Fibroblast of lung (primary cell): Measurements from ENCODE around the gene CXCL12. TPM values are rescaled to one million over a fixed set of nuclear protein-coding genes. Genes with fewer than 3 reads are reported as not detected.

ENCODE experiments used
- DNase-seq, 2 donors: peaks; one replicate each; pipeline versions ENCODE4 v3.0.0 to v3.0.0-alpha.2; 2010; ENCODE audit warnings: low read depth in 2 of 2
- H2AFZ ChIP-seq: 2 replicates; pipeline ENCODE4 v1.5.1; 2012; ENCODE audit warnings: low read length, control low read depth, inconsistent platforms
- H3K27ac ChIP-seq: 2 replicates; pipeline ENCODE4 v1.5.1; 2011; ENCODE audit warnings: low read length, control low read depth; ENCODE audit not compliant: insufficient read depth
- H3K27me3 ChIP-seq: 2 replicates; pipeline ENCODE4 v1.5.1; 2011; ENCODE audit warnings: mild to moderate bottlenecking, low read length; ENCODE audit not compliant: control insufficient read depth, insufficient read depth
- H3K36me3 ChIP-seq: 2 replicates; pipeline ENCODE4 v1.5.1; 2011; ENCODE audit warnings: low read length; ENCODE audit not compliant: control insufficient read depth, insufficient read depth
- H3K4me1 ChIP-seq: 2 replicates; pipeline ENCODE4 v1.5.1; 2011; ENCODE audit warnings: low read length; ENCODE audit not compliant: control insufficient read depth, insufficient read depth; ENCODE audit errors: extremely low read depth
- H3K4me2 ChIP-seq: 2 replicates; pipeline ENCODE4 v1.5.1; 2011; ENCODE audit warnings: low read length, control low read depth; ENCODE audit not compliant: insufficient read depth; ENCODE audit errors: extremely low read depth
- H3K4me3 ChIP-seq, 4 experiments: fragments of 200-600 bp in 1 of 4; sonication (generic) in 1 of 4; replicated peaks in 1 of 4; 2 replicates each; pipeline ENCODE4 v1.5.1; 2011 to 2016; ENCODE audit warnings: low read length in 4 of 4, low read depth in 3 of 4, mild to moderate bottlenecking in 3 of 4, control low read depth in 2 of 4, inconsistent platforms in 1 of 4, mixed read lengths in 1 of 4; ENCODE audit not compliant: insufficient read depth in 1 of 4; ENCODE audit errors: control extremely low read depth in 1 of 4
- H3K79me2 ChIP-seq: 2 replicates; pipeline ENCODE4 v1.5.1; 2012; ENCODE audit warnings: mild to moderate bottlenecking, low read length, inconsistent platforms; ENCODE audit not compliant: control insufficient read depth, insufficient read depth
- H3K9ac ChIP-seq: 2 replicates; pipeline ENCODE4 v1.5.1; 2011; ENCODE audit warnings: mild to moderate bottlenecking, low read length, control low read depth; ENCODE audit not compliant: insufficient read depth
- H3K9me3 ChIP-seq: 2 replicates; pipeline ENCODE4 v1.5.1; 2012; ENCODE audit warnings: low read depth, low read length; ENCODE audit not compliant: control insufficient read depth, insufficient read depth
- H4K20me1 ChIP-seq: 2 replicates; pipeline ENCODE4 v1.5.1; 2011; ENCODE audit warnings: low read length; ENCODE audit not compliant: control insufficient read depth, insufficient read depth; ENCODE audit errors: extremely low read depth
- EZH2 ChIP-seq: IDR thresholded peaks from 2 replicates; pipeline ENCODE4 v1.5.1; 2012; ENCODE audit warnings: low read length, control low read depth, mild to moderate bottlenecking; ENCODE audit errors: missing control alignments
- polyA plus RNA-seq, 2 donors: library from polyadenylated mRNA; depleted of rRNA in 1 of 2; stranded (reverse) in 1 of 2; unstranded in 1 of 2; fragments of >200 nt; gene quantifications; 2 replicates each; pipeline ENCODE4 v1.2.1, GENCODE V29; 2011 to 2012; ENCODE audit warnings: missing spikeins in 1 of 2
- total RNA-seq: library from RNA; depleted of rRNA; stranded (reverse); fragments of >200 nt; gene quantifications from 2 replicates; pipeline ENCODE4 v1.2.1, GENCODE V29; 2014
- TF ChIP-seq, protein P1 (sequence below), 2 donors: IDR thresholded peaks in 1 of 2; conservative IDR thresholded peaks in 1 of 2; 1 replicate in 1 of 2; 2 replicates in 1 of 2; pipeline ENCODE4 v1.5.1; 2011 to 2012; ENCODE audit warnings: low read length in 2 of 2, control low read depth in 1 of 2, inconsistent platforms in 1 of 2, low read depth in 1 of 2, mild to moderate bottlenecking in 1 of 2

CXCL12 gene
- total and polyA plus RNA-seq, 2 donors (not counting 1 experiment from before 2014, with no cell fraction given): 268 to 611 TPM

DNA sequence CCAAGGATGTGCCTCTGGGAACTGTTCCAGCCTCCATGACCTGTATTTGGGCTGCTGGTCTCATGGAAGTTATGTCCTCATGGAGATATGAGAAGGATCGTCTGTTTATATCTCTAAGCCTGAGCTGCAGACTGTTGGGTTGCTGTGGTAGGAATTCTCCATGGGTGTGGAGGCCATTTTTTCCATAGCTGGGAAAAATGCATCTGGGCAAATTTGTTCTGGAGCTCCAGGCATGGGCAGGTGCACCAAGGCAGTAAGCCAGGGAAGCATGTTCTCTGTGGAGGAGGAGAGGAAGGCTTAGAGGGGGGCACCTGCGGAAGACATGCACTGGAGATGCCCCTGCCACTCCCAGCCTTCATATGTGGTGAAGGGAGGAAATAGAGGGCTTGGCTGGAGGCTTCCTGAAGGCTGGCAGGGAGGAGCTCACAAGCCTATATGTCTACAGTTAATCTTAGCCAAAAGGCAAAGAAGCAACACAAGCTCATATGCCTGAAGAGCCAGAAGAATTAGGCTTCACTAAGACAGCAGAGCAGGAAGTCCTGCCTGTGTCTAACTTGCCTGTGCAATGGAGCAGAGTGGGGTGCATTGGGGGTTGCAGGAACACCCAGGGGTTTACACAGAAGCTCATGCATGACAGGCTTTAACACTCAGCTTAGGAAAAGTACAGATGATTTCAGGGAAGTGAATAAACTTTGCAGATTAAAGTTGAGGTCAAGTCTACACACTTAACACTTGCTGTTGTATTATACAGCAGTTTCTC, 35.1 kb upstream of the CXCL12 start:
- H3K9ac ChIP-seq: no peak overlapping the region
- H3K4me3 ChIP-seq: no peak overlapping the region
- H3K4me2 ChIP-seq: no peak overlapping the region
- H3K27ac ChIP-seq: no peak overlapping the region
- TF ChIP-seq EZH2: no peak
- TF ChIP-seq, protein P1, sequence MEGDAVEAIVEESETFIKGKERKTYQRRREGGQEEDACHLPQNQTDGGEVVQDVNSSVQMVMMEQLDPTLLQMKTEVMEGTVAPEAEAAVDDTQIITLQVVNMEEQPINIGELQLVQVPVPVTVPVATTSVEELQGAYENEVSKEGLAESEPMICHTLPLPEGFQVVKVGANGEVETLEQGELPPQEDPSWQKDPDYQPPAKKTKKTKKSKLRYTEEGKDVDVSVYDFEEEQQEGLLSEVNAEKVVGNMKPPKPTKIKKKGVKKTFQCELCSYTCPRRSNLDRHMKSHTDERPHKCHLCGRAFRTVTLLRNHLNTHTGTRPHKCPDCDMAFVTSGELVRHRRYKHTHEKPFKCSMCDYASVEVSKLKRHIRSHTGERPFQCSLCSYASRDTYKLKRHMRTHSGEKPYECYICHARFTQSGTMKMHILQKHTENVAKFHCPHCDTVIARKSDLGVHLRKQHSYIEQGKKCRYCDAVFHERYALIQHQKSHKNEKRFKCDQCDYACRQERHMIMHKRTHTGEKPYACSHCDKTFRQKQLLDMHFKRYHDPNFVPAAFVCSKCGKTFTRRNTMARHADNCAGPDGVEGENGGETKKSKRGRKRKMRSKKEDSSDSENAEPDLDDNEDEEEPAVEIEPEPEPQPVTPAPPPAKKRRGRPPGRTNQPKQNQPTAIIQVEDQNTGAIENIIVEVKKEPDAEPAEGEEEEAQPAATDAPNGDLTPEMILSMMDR (conservative IDR thresholded peaks at IDR 0.05 in 1 of 2, IDR thresholded peaks at IDR 0.05 in 1 of 2; ENCODE audit: low read depth in 1 of 2, low read length in 2 of 2): no peak
- no peaks in the 10 kb centered on the region for H3K36me3 ChIP-seq
- no peak overlapping the region for H2AFZ ChIP-seq
- no peak for DNase-seq
- no peaks in the 10 kb centered on the region for H3K79me2 ChIP-seq
- H3K4me1 ChIP-seq: no peaks in the 10 kb centered on the region
- no peaks in the 10 kb centered on the region for H4K20me1 ChIP-seq
- H3K27me3 ChIP-seq: peaks cover 10% of the 10 kb centered on the region
- H3K9me3 ChIP-seq: no peaks in the 10 kb centered on the region

DNA sequence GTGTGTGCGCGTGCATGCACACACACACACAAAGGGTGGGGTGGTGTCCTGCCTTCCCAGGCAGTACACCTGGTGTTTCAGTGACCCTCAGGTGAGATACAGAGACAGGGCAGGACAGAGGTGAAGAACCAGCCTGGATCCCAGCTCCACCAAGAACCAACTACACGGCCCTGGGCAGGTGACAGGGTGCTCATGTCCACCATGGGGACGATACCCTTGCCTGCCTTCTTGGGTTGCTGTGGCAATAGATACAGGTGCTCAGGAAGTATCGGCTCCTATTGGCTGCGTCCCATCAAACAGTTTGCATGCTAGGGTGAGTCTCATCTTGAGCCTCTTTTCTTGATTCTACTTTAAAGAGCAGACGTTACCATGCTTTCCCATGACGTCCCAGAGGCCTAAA, 33.7 kb upstream of the CXCL12 start:
- no peak for DNase-seq
- no peak for TF ChIP-seq EZH2
- TF ChIP-seq, protein P1 (conservative IDR thresholded peaks at IDR 0.05 in 1 of 2, IDR thresholded peaks at IDR 0.05 in 1 of 2; ENCODE audit: low read depth in 1 of 2, low read length in 2 of 2): no peak
- H3K9me3 ChIP-seq: no peaks in the 10 kb centered on the region

DNA sequence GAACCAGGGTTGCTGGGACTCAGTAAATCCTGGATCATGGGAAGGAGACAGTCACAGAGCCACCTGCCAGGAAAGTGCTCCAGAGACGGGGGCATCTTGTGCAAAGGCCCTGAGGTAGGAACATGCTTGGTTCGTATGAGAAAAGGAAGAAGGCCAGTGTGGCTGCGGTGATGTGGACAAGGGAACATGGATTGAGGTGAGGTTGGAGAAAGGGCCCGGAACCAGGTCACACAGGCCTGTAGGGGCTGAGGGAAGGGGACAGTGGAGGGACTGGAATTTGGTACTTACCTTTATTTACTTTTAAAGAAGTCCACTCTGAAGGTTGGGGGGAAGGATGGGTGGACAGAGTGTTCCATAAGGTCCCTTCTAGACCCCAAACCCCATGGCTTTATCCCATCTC, 32.9 kb upstream of the CXCL12 start:
- no peaks in the 10 kb centered on the region for H3K9me3 ChIP-seq

More for the DNA sequence above, 33.7 kb upstream of the CXCL12 start:
- Histone ChIP-seq H3K9ac (no peak overlapping the region), H4K20me1 (no peaks in the 10 kb centered on the region), H3K27me3 (peaks cover 10% of the 10 kb centered on the region), H3K36me3 (no peaks in the 10 kb centered on the region), H3K4me3 (no peak overlapping the region), H3K4me1 (no peaks in the 10 kb centered on the region), H2AFZ (no peak overlapping the region), H3K27ac (no peak overlapping the region), H3K79me2 (no peaks in the 10 kb centered on the region), H3K4me2 (no peak overlapping the region)

More for the DNA sequence above, 32.9 kb upstream of the CXCL12 start:
- DNase-seq: no peak
- Histone ChIP-seq H3K4me2 (no peak overlapping the region), H3K9ac (no peak overlapping the region), H2AFZ (no peak overlapping the region), H3K4me3 (no peak overlapping the region), H3K27me3 (peaks cover 10% of the 10 kb centered on the region), H3K36me3 (no peaks in the 10 kb centered on the region), H3K27ac (no peak overlapping the region), H3K4me1 (no peaks in the 10 kb centered on the region), H4K20me1 (no peaks in the 10 kb centered on the region), H3K79me2 (no peaks in the 10 kb centered on the region)
- TF ChIP-seq, protein P1 (conservative IDR thresholded peaks at IDR 0.05 in 1 of 2, IDR thresholded peaks at IDR 0.05 in 1 of 2; ENCODE audit: low read depth in 1 of 2, low read length in 2 of 2): no peak
- no peak for TF ChIP-seq EZH2
